ENCODE results near the gene GLIS1.
A peak's percentile ranks its signal among the peaks of the same experiment; 100 is the strongest.

The GLIS1 gene

GRCh38 chr1:53575955-53576320 lies 163.0 kb downstream of the GLIS1 start:
- no peak for DNase-seq

DNA sequence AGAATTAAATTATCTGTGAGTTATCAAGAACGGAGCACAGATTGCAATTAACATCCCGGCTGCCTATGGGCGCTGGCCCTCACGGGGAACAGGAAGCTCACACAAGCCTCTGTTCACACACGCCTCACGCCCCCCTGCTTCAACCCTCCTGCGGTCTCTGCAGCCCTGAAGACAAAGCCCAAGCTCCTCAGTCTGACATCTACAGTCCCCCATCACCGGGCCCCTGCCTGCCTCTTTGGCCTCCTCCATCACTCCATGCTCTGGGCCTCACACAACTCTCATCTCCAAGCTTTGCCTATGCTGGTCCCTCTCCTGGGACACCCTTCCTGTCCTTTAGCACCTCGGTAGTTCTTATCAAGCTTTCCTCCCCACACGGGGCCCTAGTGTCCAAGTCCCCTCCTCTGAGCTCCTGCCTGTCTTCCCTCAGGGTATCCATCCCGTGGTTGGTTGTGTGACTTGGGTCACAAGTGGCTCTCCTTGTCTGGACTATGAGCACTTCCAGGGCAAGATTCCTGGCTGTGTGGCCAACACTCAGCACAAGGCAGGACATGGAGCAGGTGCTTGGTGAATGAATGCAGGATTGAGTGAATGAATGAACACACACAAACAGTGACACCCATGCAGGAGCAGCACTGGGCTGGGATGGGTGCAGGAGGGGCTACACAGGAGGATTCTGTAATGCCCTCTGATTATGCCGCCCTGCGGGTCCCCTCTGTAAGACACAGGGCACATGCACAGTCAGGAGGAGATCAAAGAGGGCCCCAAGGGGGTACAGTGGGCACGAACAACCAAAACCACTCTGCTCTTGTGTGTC lies 163.6 kb downstream of the GLIS1 start:
- DNase-seq = no peak

GRCh38 chr1:53574621-53575020 lies 164.3 kb downstream of the GLIS1 start:
- no peak for DNase-seq

DNA sequence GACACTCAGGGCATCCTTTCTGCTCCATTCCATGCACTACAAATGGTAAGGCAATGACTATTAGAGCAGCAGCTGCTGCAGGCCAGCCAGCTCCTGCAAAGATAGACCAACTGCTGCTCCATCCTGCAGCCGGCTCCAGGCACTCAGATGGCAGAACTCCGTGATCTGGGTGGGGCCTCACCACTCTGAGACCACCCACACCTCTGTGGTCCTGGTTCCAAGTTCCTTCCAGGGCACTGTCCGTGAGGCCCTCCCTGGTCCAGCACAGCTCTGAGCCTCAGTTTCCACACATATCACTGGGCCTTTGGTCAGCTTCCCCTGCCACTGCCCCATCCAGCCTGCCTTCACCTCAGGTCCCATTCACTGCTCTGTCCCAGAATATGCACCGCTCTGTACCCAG lies 165.0 kb downstream of the GLIS1 start:
- DNase-seq = no peak

DNA sequence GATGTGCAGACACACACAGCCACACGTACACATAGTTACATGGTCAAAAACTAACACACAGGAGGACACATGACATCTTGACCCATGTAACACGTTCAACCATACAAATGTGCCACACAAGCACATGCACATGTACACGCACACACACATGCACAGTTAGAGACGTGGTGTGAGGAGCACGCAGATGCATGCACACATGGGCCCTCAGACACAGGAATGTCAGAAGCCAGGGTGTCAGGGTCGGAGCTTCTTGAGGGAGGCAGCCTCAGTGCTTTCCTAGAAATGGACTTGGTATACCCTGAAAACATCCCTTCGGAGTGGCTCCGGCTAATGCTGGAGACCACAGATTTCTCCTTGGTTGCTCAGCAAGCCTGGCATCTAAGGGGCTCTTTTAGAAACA lies 165.4 kb downstream of the GLIS1 start:
- no peak for DNase-seq

- DNase-seq = no peak
These were observed 166.2 kb downstream of the GLIS1 start for GRCh38 chr1:53572815-53573173.

- peak; percentile 91 for DNase-seq
These were observed 166.7 kb downstream of the GLIS1 start for GRCh38 chr1:53572065-53572814.

GRCh38 chr1:53568540-53568939 lies 170.4 kb downstream of the GLIS1 start:
- no peak for DNase-seq

- no peak for DNase-seq
These were observed 171.1 kb downstream of the GLIS1 start for GRCh38 chr1:53567851-53568250.

GRCh38 chr1:53567450-53567849 lies 171.5 kb downstream of the GLIS1 start:
- DNase-seq = no peak

DNA sequence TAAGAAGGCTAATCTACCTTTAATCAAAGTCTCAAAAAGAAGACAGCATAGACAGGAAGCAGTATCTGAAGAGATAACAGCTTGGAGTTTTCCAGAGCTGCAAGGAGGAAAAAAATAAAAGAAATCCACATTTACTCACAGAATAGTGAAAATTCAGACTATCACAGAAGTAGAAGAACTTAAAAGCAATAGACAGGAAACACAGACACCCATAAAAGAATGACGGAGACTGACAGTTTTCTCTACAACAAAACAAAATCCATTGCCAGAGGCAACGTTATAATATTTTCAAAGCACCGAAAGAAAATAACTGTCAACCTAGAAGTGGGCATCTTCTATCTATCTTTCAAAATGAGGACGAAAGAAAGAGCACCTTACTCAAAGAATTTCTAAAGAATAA lies 175.4 kb downstream of the GLIS1 start:
- no peak for DNase-seq

GRCh38 chr1:53562981-53563379 lies 176.0 kb downstream of the GLIS1 start:
- no peak for DNase-seq

- no peak for DNase-seq
These were observed 176.5 kb downstream of the GLIS1 start for GRCh38 chr1:53562291-53562980.

DNA sequence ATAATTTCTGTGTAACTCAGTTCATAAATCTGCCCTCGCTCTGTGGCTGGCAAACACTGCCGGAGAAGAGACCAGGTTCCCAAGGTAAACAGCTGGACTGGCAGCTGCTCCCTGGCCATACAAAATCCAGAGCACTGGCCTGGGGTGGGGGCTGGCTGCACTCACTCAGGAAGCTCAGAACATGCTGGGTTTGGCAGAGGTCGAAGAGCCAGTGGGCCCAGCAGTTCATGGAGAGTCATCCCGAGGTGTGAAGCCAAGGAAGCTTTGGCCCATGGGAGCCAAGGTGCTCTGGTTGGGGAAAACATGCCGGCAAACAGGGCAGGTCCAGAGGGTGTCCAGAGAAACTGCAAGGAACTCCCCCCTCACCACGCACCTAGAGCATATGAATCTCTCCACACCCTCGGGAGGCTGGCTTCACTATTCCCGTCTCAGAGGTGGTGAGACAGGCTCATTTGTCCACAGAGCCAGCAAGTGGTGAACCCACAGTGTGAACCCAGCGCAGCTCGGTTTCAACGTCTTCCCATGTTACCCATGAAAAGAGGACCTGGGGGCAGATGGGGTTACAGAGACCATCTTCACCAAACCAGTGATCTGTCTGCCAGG lies 177.4 kb downstream of the GLIS1 start:
- no peak for DNase-seq

DNA sequence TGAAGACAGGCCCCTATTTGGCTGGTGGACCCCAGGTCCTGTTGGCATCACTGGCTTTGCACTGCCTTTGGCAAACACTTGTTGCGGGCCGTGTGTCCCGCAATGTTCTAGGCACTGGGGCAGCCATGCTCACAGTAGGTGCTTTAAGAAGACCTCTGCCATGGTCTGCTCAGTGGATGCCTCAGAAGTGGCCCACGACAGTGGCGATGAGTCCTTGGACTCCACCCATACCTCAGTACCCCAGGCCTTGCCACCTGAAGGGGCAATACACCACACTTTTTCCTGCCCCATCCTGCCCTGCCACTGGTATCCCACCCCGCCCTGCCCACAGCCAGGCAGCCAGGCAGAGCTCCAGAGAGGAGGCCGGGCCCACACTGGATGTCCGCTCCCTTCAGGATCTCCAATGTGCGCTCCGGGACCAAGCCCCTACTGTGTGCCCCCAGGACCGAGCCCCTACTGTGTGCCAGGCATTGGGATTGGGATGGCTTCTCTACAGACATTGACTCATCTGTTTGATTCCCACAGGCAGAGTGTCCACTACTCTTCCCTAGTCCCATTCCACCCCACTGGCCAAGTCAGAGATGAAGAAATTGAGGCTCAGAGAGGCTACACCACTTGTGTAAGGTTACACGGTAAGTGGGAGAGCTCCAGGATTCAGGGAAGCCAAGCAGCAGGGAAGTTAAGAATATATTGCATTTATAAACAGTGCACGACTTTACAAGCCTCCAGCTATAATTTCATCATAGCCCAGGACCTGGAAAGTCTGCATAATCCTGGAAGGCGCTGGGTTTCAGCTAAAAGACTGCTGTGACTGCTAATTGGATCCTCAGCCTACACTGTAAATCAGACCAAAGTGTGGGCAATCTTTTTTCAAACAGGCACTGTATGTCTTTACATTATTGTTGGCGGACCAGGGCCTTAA lies 178.1 kb downstream of the GLIS1 start:
- DNase-seq = no peak

DNA sequence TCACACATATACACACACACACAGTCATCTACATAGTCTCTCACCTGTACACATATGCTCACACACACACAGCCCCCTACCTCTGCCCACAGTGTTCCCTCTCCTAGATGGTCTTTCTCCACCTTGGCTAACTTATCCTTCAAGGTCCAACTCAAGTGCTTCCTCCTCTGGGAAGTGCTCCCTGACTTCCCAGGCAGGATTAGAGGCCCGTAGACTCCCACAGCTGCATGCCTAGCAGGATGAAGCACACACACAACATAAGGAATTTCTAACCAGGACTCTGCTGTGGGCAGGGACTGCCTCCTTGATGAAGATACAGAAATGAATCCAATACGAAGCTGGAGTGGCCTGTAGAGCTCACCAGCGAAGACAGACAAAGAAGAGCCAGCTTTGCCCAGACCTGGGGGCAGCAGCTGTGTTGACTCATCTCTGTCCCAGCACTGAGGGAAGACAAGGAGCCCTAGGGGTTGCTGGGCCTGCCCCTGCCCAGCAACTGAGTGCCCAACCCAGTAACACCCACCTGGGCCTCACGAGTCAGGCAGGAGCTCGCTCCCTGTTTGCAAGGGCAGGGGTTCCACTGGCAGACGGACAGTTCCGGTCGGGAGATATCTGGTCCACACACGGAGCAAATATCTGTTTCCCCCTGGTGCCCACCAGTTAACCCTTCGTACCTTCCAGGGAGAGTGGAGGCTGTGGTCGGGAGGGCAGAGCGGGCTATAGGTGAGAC lies 178.9 kb downstream of the GLIS1 start:
- DNase-seq = no peak

- no peak for DNase-seq
These were observed 179.6 kb downstream of the GLIS1 start for GRCh38 chr1:53559391-53559815.

GRCh38 chr1:53558739-53559315 lies 180.1 kb downstream of the GLIS1 start:
- no peak for DNase-seq

GRCh38 chr1:53557830-53558738 lies 180.9 kb downstream of the GLIS1 start:
- no peak for DNase-seq

- DNase-seq = no peak
These were observed 181.6 kb downstream of the GLIS1 start for GRCh38 chr1:53557369-53557768.

Measured in NCI-H2029 (cell line).